Activated naive CD8-positive, alpha-beta T cell (primary cell): ENCODE measurements around the gene LINGO1.

Source experiments
- H3K27ac Mint-ChIP-seq: one replicate; pipeline ENCODE4 v1.8.0; 2021; ENCODE audit warnings: mixed read lengths
- H3K27me3 Mint-ChIP-seq: one replicate; pipeline ENCODE4 v1.8.0; 2021; ENCODE audit warnings: mixed read lengths
- H3K36me3 Mint-ChIP-seq: one replicate; pipeline ENCODE4 v1.8.0; 2021; ENCODE audit warnings: mixed read lengths
- H3K4me1 Mint-ChIP-seq: one replicate; pipeline ENCODE4 v1.8.0; 2021; ENCODE audit warnings: low read depth, mixed read lengths
- H3K4me3 Mint-ChIP-seq: one replicate; pipeline ENCODE4 v1.8.0; 2021; ENCODE audit warnings: mild to moderate bottlenecking, mixed read lengths
- H3K9me3 Mint-ChIP-seq: one replicate; pipeline ENCODE4 v1.8.0; 2021; ENCODE audit warnings: low read depth, mixed read lengths

Gene LINGO1

DNA sequence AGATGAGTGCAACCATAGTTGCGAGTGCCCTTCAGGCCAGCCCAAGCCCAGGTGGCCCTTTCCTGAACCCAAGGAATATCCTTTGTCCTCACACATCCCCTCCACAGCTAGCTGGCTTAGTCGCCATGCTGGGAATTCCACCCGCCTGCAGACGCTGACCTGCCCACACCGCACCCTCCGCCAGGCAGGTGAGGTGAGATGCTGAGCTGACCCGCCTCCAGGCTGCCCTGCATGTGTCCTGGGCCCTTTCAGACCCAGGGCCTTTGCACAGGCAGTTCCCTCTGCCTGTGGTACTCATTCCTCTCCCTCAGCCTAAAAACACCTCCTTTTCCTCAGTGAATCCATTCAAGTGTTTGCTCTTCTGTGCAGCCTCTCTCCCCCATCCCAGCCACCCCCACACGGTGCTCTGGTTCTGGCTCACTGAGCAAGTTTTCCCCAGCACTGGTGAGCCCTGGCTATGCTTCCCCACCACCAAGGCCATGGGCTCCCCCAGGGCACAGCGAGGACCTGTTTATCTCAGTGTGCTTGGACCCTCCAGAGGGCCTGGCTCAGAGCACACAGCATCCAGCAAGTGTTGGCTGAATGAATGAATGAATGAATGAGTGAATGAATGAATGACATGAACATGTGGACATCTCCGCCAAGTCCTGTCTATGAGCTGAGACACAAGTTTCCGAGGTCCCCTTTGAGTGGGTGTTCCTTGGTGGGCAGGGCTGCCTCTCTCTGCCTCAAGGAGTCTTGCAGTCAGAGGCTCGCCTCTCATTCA is 33.0 kb upstream of the LINGO1 start:
- Mint-ChIP-seq H3K4me1 (no peaks in the 10 kb centered on the region), H3K36me3 (no peaks in the 10 kb centered on the region), H3K4me3 (no peak overlapping the region), H3K27ac (no peak overlapping the region), H3K27me3 (peaks cover 2% of the 10 kb centered on the region), H3K9me3 (no peaks in the 10 kb centered on the region)

DNA sequence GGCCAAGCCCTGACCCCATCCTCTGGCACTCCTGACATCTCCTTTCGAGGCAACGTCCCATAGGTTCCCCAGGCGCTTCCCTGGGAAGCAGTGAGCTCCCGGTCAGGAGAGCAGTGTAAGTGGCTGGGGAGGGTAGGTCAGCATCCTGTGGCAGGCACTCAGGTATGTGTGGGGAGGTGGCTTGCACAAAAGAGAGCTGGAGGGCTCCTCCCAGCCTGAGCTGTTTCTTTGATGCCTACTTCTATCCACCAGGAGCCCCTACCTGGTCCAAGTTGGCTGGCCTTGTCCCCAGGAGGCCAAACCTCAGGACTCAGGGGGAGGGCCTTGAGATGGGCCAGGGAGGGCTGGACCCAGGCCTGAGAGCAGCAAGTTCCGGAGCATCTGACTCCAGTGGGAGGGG is 31.7 kb upstream of the LINGO1 start:
- Mint-ChIP-seq H3K4me3 (no peak overlapping the region), H3K27ac (no peak overlapping the region), H3K27me3 (peaks cover 2% of the 10 kb centered on the region), H3K4me1 (no peaks in the 10 kb centered on the region), H3K9me3 (no peaks in the 10 kb centered on the region), H3K36me3 (no peaks in the 10 kb centered on the region)

DNA sequence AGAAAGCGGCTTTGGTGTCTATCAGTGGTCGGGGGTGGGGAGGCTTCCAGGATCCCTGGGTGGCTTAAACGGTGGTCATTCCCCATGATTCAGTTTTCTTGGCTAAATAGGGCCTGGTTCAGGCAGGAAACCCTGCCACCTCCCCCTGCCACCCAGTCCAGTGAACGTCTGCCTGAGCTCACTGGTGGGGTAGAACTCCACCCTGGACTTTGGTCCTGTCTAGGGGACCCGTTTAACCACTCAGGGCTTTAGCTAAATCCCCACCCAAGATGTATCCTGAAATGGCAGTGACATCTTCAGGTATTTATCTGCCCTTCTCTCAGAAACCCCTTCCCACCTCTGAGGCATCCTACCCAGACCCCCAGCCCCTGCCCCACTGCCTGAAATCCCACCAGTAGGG is 30.5 kb upstream of the LINGO1 start:
- peaks cover 3% of the 10 kb centered on the region for H3K27me3 Mint-ChIP-seq
- no peak overlapping the region for H3K4me3 Mint-ChIP-seq
- no peaks in the 10 kb centered on the region for H3K4me1 Mint-ChIP-seq
- H3K27ac Mint-ChIP-seq = no peak overlapping the region
- no peaks in the 10 kb centered on the region for H3K9me3 Mint-ChIP-seq
- no peaks in the 10 kb centered on the region for H3K36me3 Mint-ChIP-seq

DNA sequence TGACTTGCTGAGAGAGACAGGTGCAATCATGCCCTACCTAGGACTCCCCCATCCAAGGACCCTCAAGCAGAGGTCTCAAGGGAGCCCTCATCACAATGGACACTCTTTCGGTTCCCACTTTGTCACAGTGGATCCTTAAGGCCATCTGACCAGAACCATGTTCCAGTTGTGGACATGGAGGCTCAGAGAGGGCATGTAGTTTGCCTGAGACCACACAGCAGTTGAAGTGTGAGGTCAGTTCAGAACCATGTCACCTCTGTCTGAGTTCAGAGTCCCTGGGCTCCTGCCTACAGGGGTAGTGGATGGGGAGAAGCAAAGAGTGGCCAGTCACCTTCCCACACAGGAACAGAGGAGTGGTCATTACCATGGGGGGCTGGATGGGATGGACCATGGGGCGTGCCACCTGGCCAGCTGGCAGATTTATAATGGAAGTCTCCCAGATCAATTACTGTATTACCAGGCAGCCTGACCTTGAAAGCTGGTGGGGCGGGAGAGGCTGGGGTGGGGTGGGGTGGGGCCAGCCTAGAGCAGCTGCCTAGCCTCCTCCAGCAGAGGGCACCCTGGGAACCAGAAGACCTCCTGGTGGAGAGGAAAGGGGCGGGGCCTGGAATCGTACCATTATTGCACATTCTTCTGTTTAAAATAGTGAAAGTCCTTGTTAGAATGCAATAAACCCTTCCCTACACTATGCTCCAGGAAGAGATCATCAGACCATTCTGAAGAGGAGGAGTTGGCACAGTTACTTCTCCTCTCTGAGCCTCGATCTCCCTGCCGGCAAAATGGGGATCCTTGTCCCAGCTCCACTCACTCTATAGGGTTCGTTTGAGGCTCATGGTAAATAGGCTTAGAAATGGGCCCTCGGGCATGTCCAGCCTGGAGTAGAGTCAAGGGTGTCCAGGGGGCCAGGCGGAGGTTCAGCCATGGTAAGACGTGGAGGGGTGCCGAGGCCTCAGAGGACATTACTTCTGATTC is 26.9 kb upstream of the LINGO1 start:
- Mint-ChIP-seq H3K4me1 (no peaks in the 10 kb centered on the region), H3K36me3 (no peaks in the 10 kb centered on the region), H3K4me3 (no peak overlapping the region), H3K9me3 (no peaks in the 10 kb centered on the region), H3K27me3 (peaks cover 8% of the 10 kb centered on the region), H3K27ac (no peak overlapping the region)

DNA sequence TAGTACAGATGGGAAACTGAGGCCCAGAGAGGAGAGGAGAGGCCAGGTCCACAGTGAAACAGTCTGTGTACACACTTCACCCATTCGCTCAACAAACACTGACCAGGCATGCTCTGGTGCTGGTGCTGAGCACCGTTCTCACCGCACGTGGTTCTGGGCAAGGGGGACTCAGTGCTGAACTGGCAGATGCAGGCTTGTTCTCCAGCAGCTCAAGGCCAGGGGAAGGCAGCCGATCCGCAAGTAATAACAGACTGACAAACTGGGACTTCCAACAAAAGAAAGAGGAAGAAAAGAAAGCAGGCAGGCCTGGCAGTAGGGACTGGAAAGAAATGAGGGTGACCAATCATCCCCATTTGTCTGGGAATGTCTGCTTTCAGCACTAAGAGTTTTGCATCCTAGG is 25.6 kb upstream of the LINGO1 start:
- Mint-ChIP-seq H3K4me3 (no peak overlapping the region), H3K9me3 (peaks cover 4% of the 10 kb centered on the region), H3K27me3 (peaks cover 12% of the 10 kb centered on the region), H3K36me3 (peaks cover 3% of the 10 kb centered on the region), H3K27ac (no peak overlapping the region), H3K4me1 (no peaks in the 10 kb centered on the region)

DNA sequence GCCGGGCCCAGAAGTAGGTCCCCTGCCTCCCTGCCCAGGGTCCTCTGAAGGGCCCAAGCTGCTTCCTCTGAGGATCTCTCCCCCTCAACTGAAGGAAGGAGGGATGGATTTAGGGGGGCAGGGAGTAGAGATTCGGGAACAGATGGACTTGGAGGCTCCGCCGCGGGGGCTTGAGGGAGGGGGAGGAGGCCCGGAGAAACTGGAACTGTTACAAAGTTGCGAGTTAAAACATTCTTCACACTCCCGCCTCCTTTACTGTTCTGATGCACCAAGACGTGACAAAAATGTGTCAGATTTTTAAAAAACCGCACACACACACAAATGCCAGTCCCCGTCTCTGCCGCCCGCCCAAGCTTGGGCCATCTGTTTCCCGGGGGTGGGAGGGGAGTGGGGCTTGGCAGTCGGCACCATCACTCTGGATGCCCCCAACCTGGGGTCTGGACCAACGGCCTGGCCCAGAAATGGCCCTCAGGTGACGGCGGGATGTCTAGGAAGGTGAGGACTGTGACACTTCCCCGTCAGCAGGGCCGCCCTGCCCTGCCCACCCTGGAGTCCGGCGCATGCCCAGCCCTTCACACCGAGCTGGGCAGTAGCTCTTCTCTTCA is 25.0 kb upstream of the LINGO1 start:
- Mint-ChIP-seq H3K4me3 (no peak overlapping the region), H3K27ac (no peak overlapping the region), H3K9me3 (peaks cover 4% of the 10 kb centered on the region), H3K36me3 (peaks cover 3% of the 10 kb centered on the region), H3K27me3 (peaks cover 12% of the 10 kb centered on the region), H3K4me1 (no peaks in the 10 kb centered on the region)

DNA sequence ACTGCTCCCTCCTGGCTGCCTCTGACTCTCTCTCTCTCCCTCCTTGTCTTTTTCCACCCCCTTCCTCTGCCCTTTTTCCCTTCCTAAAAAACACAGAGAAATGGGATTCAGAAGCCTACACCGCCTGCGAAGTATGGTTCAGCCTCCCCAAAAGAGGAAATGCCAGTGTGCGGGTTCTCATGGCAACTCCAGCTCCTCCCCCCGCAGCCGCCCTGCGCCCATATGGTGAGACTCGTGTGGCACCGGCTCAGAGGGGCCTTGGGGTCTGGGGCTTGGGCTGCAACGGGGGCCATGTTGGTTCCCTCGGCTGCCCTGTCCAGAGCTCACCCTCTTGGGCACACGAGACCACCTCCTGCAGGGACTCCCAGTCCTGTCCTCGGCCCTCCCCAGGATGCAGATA is 23.6 kb upstream of the LINGO1 start:
- peaks cover 4% of the 10 kb centered on the region for H3K9me3 Mint-ChIP-seq
- no peak overlapping the region for H3K4me3 Mint-ChIP-seq
- H3K36me3 Mint-ChIP-seq = peaks cover 3% of the 10 kb centered on the region
- no peak overlapping the region for H3K27ac Mint-ChIP-seq
- peaks cover 12% of the 10 kb centered on the region for H3K27me3 Mint-ChIP-seq
- H3K4me1 Mint-ChIP-seq = no peaks in the 10 kb centered on the region

DNA sequence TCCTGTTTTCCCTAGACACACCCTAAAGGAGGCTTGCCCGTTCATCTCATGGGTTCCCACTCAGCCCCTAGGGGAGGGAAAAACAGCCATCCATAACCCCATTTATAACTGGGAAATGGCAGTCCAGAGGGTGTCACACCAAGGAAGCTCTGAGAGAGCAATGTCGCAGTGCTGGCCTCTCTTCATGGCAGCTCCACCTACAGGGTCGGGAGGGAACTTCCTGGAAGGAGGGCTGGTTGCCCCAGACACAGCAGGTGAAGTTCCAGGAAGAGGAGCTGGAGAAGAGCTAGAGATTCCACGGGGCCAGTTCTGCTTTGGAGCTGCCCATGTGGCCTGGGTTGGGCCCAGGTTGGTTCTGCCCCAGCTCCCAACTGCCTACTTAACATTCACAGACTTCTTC is 22.3 kb upstream of the LINGO1 start:
- Mint-ChIP-seq H3K36me3 (peaks cover 3% of the 10 kb centered on the region), H3K4me1 (no peaks in the 10 kb centered on the region), H3K27ac (no peak overlapping the region), H3K4me3 (no peak overlapping the region), H3K27me3 (peaks cover 12% of the 10 kb centered on the region), H3K9me3 (peaks cover 4% of the 10 kb centered on the region)

DNA sequence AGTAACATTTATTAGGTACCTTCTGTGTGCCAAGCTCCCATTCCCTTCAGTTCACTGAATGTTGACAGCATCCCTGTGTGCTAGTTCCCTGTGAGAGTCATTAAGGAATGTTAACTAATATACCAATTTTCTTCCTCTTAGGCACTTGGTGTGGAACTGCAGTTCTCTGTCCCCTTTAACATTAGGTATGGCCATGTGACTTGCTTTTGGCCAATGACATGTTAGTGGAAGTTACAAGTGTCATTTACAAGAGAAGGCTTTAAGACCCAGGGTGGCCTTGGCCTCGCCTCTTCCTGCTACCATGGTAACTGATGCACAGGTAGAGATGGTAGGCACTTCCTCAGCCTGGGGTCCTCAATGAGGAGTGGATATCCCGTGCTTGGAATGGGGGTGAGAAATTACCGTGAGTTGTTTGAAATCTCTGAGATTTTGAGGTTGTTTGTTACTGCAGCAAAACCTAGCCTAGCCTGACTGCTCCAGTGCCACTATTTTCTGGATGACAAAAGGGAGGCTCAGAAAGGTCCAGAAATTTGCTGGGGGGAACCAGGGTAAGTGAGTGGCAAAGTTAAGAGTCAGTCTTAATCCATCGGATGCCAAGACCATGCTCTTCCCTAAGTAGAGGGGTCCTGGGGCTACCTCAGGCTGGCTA is 21.2 kb upstream of the LINGO1 start:
- Mint-ChIP-seq H3K27me3 (peaks cover 12% of the 10 kb centered on the region), H3K4me1 (no peaks in the 10 kb centered on the region), H3K36me3 (peaks cover 3% of the 10 kb centered on the region), H3K9me3 (peaks cover 4% of the 10 kb centered on the region), H3K4me3 (no peak overlapping the region), H3K27ac (no peak overlapping the region)

DNA sequence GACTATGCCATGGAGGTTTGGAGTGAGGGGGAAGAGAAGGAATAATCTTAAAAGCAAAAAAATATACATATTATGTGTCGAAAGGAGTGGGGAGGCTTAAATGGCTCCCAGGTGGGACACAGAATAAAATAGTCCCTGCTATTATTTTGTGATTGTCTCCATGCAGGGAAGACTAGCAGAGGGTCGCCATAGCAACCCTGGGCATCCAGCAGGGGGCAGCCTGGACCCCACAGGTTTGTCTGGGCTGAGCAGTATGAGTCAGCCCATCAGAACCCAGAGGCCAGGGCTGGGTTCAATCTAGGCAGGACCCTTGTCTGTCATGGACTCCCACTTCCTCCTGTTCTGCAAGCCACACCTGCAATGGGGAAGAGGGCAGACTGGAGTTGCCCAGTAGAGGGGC is 17.6 kb upstream of the LINGO1 start:
- no peak overlapping the region for H3K4me3 Mint-ChIP-seq
- H3K9me3 Mint-ChIP-seq = peaks cover 4% of the 10 kb centered on the region
- H3K27me3 Mint-ChIP-seq = peaks cover 6% of the 10 kb centered on the region
- H3K27ac Mint-ChIP-seq = no peak overlapping the region
- peaks cover 3% of the 10 kb centered on the region for H3K36me3 Mint-ChIP-seq
- no peaks in the 10 kb centered on the region for H3K4me1 Mint-ChIP-seq

DNA sequence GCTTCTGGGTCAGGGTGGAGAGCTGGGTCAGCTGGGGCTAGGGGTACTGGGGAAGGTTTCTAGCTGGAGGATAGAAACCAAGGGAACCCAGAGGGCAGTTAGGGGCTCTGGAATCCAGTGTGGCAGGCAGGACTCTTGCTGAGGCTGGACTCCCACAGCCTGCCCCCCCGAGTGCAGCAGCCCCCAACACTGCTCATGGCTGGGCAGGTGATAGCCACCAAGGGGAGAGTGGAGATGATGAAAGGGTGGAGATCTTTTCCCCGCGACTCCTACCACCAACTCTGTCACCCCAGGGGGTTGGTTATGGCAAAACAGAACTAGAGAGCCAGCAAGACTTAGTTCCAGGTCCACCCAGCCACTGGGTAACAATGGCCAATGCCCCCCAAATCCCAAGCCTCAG is 16.9 kb upstream of the LINGO1 start:
- H3K4me3 Mint-ChIP-seq = no peak overlapping the region
- no peak overlapping the region for H3K27ac Mint-ChIP-seq
- peaks cover 5% of the 10 kb centered on the region for H3K27me3 Mint-ChIP-seq
- peaks cover 4% of the 10 kb centered on the region for H3K9me3 Mint-ChIP-seq
- peaks cover 3% of the 10 kb centered on the region for H3K36me3 Mint-ChIP-seq
- H3K4me1 Mint-ChIP-seq = no peaks in the 10 kb centered on the region

DNA sequence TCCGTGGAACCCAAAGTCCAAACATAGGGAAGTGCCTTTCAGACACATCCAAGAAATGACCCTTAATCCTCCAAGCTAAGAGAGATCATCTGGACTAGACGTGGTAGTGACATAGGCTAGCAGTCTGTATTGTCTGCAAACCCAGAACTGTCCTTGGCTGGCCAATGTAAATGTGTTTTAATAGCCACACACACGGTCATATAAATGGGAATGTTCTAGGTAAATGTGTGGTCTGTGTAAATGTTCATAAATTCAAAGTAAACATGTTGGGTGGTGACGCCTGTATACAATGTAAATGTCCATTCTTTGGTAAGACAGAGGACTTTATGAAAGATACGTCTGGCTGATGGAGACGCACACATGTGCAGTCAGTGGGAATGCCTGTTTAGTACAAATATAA is 16.3 kb upstream of the LINGO1 start:
- Mint-ChIP-seq H3K36me3 (peaks cover 2% of the 10 kb centered on the region), H3K27ac (no peak overlapping the region), H3K9me3 (peaks cover 2% of the 10 kb centered on the region), H3K4me3 (no peak overlapping the region), H3K4me1 (no peaks in the 10 kb centered on the region), H3K27me3 (peaks cover 5% of the 10 kb centered on the region)

DNA sequence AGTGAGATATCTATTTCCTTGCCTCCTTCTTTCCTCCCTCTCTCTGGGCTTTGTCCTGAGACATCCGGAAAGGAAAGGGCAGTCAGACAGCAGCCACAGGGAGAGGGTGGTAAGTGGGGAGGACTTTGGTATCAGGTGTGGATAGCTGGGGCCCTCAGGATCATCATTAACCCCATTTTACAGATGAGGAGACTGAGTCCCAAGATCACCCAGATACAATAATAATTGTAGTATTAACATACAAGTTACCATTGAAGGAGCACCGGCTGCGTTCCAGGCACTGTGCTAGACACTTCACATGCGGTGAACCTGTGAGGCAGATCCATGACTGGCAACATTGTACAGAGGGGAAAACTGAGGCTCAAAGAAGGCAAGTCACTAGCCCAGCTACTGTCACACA is 15.2 kb upstream of the LINGO1 start:
- Mint-ChIP-seq H3K27me3 (peaks cover 1% of the 10 kb centered on the region), H3K36me3 (no peaks in the 10 kb centered on the region), H3K9me3 (no peaks in the 10 kb centered on the region), H3K27ac (no peak overlapping the region), H3K4me3 (no peak overlapping the region), H3K4me1 (no peaks in the 10 kb centered on the region)

DNA sequence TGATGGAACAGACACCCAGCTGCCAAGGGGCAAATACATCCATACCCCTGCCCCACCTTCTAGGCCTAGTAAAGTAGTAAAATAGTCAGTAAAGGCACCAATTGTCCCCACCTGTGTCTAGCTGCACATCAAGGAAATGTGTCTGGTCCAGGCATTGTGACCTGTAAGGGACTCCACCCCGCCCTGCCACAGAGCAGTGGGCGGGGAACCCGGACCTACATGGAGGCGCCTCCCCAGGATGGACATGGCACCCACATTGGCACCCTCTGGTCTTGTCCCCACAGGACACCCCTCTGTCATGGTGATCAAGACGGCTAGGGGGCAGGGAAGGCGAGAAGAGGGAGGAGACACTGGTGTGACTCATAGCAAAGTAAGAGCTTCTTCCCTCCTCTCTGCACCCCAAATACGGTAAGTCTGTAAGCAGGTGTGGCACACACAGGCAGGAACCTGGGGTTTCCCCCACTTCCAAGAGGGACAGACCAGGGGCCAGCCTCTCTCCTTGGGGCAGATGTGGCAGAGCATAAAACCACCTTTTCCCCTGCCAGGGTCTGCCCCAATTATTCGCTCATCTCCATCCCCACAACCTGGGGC is 13.5 kb upstream of the LINGO1 start:
- no peaks in the 10 kb centered on the region for H3K36me3 Mint-ChIP-seq
- H3K4me1 Mint-ChIP-seq = no peaks in the 10 kb centered on the region
- H3K4me3 Mint-ChIP-seq = no peak overlapping the region
- no peaks in the 10 kb centered on the region for H3K9me3 Mint-ChIP-seq
- H3K27me3 Mint-ChIP-seq = peaks cover 1% of the 10 kb centered on the region
- H3K27ac Mint-ChIP-seq = no peak overlapping the region
